Measurements from ENCODE around the gene ODF2. TPM values are rescaled to one million over a fixed set of nuclear protein-coding genes. Genes with fewer than 3 reads are reported as not detected.
"Not testable (repeated sequence)": the region's sequence is repeated elsewhere in the genome, so short reads cannot be mapped to it uniquely, and the experiment has no call there.

ODF2 gene
- total RNA-seq, 1 experiment from 2014 or later = 31.9 TPM

DNA sequence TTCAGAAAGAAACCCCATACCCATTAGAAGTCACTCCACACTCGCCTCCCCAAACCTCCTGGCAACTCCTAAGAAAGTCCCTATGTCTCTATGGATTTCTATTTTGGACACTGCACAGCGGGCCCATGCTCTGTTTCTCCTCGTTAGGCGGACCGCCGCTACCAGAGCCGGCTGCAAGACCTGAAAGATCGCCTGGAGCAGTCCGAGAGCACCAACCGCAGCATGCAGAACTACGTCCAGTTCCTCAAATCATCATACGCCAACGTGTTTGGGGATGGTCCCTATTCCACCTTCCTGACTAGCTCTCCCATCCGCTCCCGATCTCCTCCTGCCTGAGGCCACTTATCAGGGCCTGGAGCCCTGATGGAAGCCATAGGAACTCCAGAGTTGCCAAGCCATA, 44.1 kb downstream of the ODF2 start (continued):
- no peak for TF ChIP-seq NR1H2 (CRISPR knock-in tag; IDR thresholded peaks at IDR 0.05)
- TF ChIP-seq, protein P1, sequence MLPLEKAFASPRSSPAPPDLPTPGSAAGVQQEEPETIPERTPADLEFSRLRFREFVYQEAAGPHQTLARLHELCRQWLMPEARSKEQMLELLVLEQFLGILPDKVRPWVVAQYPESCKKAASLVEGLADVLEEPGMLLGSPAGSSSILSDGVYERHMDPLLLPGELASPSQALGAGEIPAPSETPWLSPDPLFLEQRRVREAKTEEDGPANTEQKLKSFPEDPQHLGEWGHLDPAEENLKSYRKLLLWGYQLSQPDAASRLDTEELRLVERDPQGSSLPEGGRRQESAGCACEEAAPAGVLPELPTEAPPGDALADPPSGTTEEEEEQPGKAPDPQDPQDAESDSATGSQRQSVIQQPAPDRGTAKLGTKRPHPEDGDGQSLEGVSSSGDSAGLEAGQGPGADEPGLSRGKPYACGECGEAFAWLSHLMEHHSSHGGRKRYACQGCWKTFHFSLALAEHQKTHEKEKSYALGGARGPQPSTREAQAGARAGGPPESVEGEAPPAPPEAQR (CRISPR knock-in tag; IDR thresholded peaks at IDR 0.05) = no peak
- no peak for TF ChIP-seq TCF7 (CRISPR knock-in tag; IDR thresholded peaks at IDR 0.05; ENCODE audit: low read depth)
- no peak for TF ChIP-seq ZNF219 (CRISPR knock-in tag; IDR thresholded peaks at IDR 0.05; ENCODE audit: borderline replicate concordance)

DNA sequence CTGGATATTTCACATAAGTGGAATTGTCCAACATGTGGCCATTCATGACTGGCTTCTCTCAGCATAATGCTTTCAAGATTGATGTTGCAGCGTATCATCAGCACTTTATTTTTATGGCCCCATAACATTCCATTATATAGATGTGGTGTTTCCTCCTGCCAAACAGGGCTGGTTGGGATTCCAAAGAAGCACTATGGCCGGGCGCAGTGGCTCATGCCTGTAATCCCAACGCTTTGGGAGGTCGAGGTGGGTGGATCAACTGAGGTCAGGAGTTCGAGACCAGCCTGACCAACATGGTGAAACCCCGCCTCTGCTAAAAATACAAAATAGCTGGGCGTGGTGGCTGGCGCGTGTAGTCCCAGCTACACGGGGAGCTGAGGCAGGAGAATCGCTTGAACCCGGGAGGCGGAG, 47.6 kb downstream of the ODF2 start:
- H3K27ac Mint-ChIP-seq; DNase-seq (ENCODE audit: low spot score); POLR2A ChIA-PET; ATAC-seq; H3K9me3 Mint-ChIP-seq; H3K27me3 Mint-ChIP-seq (ENCODE audit: low read depth); CTCF ChIA-PET: not testable (repeated sequence)
- peaks cover 11% of the 10 kb centered on the region for H3K4me1 Mint-ChIP-seq
- peaks cover 19% of the 10 kb centered on the region for H3K36me3 Mint-ChIP-seq
- peak overlapping the region; percentile 99 for H3K4me3 Mint-ChIP-seq

- Mint-ChIP-seq H3K27me3 (ENCODE audit: low read depth) (no peaks in the 10 kb centered on the region), H3K27ac (no peak overlapping the region), H3K4me3 (peak overlapping the region; percentile 99), H3K36me3 (peaks cover 14% of the 10 kb centered on the region), H3K9me3 (no peaks in the 10 kb centered on the region), H3K4me1 (peaks cover 11% of the 10 kb centered on the region)
- ATAC-seq (peak; percentile 10; the same call in 1 of the 2 replicates), DNase-seq (ENCODE audit: low spot score) (no peak)
- POLR2A ChIA-PET = interaction anchor here (1.6 kb wide), 1 partner anchor 49 kb away, joined by 5 read pairs; the partner anchor contains the start of gene SPTAN1
- CTCF ChIA-PET = interaction anchor here (1.8 kb wide), 1 partner anchor 65 kb away, joined by 14 read pairs; no protein-coding TSS in a partner anchor
- TF ChIP-seq ESRRA (CRISPR knock-in tag; IDR thresholded peaks at IDR 0.05; ENCODE audit: borderline replicate concordance) (no peak), MYBL2 (CRISPR knock-in tag; IDR thresholded peaks at IDR 0.05) (no peak), RELA (CRISPR knock-in tag; IDR thresholded peaks at IDR 0.05; ENCODE audit: borderline replicate concordance) (no peak), FOXK1 (CRISPR knock-in tag; IDR thresholded peaks at IDR 0.05) (no peak), SOX15 (CRISPR knock-in tag; IDR thresholded peaks at IDR 0.05) (no peak), ZNF121 (CRISPR knock-in tag; IDR thresholded peaks at IDR 0.05) (no peak), ZNF416 (CRISPR knock-in tag; IDR thresholded peaks at IDR 0.05) (no peak), KAT7 (CRISPR knock-in tag; IDR thresholded peaks at IDR 0.05; ENCODE audit: borderline replicate concordance) (no peak), ZNF263 (CRISPR knock-in tag; IDR thresholded peaks at IDR 0.05; ENCODE audit: low read depth) (no peak), CBFB (CRISPR knock-in tag; IDR thresholded peaks at IDR 0.05; ENCODE audit: low read depth) (no peak), MLX (CRISPR knock-in tag; IDR thresholded peaks at IDR 0.05) (no peak), NFATC4 (CRISPR knock-in tag; IDR thresholded peaks at IDR 0.05) (no peak), OVOL2 (CRISPR knock-in tag; IDR thresholded peaks at IDR 0.05; ENCODE audit: borderline replicate concordance) (no peak), USF2 (CRISPR knock-in tag; IDR thresholded peaks at IDR 0.05) (no peak), FOXP1 (CRISPR knock-in tag; IDR thresholded peaks at IDR 0.05; ENCODE audit: borderline replicate concordance) (no peak), ATF1 (CRISPR knock-in tag; IDR thresholded peaks at IDR 0.05) (no peak), TEAD1 (CRISPR knock-in tag; IDR thresholded peaks at IDR 0.05) (no peak), HMGA2 (CRISPR knock-in tag; IDR thresholded peaks at IDR 0.05) (no peak)
- TF ChIP-seq, protein P2, sequence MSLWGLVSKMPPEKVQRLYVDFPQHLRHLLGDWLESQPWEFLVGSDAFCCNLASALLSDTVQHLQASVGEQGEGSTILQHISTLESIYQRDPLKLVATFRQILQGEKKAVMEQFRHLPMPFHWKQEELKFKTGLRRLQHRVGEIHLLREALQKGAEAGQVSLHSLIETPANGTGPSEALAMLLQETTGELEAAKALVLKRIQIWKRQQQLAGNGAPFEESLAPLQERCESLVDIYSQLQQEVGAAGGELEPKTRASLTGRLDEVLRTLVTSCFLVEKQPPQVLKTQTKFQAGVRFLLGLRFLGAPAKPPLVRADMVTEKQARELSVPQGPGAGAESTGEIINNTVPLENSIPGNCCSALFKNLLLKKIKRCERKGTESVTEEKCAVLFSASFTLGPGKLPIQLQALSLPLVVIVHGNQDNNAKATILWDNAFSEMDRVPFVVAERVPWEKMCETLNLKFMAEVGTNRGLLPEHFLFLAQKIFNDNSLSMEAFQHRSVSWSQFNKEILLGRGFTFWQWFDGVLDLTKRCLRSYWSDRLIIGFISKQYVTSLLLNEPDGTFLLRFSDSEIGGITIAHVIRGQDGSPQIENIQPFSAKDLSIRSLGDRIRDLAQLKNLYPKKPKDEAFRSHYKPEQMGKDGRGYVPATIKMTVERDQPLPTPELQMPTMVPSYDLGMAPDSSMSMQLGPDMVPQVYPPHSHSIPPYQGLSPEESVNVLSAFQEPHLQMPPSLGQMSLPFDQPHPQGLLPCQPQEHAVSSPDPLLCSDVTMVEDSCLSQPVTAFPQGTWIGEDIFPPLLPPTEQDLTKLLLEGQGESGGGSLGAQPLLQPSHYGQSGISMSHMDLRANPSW (CRISPR knock-in tag; conservative IDR thresholded peaks at IDR 0.05; ENCODE audit: low read depth) = no peak
Observed at GRCh38 chr9:128503870-128504269, 48.1 kb downstream of the ODF2 start.

All from WTC11 (cell line).